Esophagus (tissue), 2 donors: ENCODE measurements around the gene ARSB. TPM values are rescaled to one million over a fixed set of nuclear protein-coding genes. Genes with fewer than 3 reads are reported as not detected.

Source experiments
- H3K27ac ChIP-seq, 2 donors: one replicate each; pipeline ENCODE4 v1.5.1; 2013; ENCODE audit warnings: low read depth in 2 of 2, mild to moderate bottlenecking in 2 of 2, inconsistent platforms in 1 of 2, low read length in 1 of 2, moderate library complexity in 1 of 2
- H3K27me3 ChIP-seq, 2 donors: one replicate each; pipeline ENCODE4 v1.6.1; 2013; ENCODE audit warnings: low read length in 2 of 2, control low read depth in 1 of 2, mild to moderate bottlenecking in 1 of 2; ENCODE audit not compliant: insufficient read depth in 2 of 2, control insufficient read depth in 1 of 2
- H3K36me3 ChIP-seq, 2 donors: one replicate each; pipeline ENCODE4 v1.6.1; 2013; ENCODE audit warnings: low read length in 1 of 2; ENCODE audit not compliant: control insufficient read depth in 2 of 2, insufficient read depth in 2 of 2
- H3K4me1 ChIP-seq, 2 donors: one replicate each; pipeline ENCODE4 v1.6.1; 2013; ENCODE audit warnings: low read length in 1 of 2; ENCODE audit not compliant: control insufficient read depth in 2 of 2, insufficient read depth in 2 of 2
- H3K4me3 ChIP-seq, 2 donors: one replicate each; pipeline ENCODE4 v1.5.1; 2013; ENCODE audit warnings: low read length in 2 of 2, mild to moderate bottlenecking in 2 of 2, low read depth in 1 of 2, moderate library complexity in 1 of 2
- H3K9me3 ChIP-seq, 2 donors: one replicate each; pipeline ENCODE4 v1.6.1; 2013; ENCODE audit warnings: mild to moderate bottlenecking in 2 of 2, low read depth in 1 of 2, low read length in 1 of 2, moderate library complexity in 1 of 2; ENCODE audit not compliant: control insufficient read depth in 2 of 2, insufficient read depth in 1 of 2
- WGBS, 2 donors: extraction: QIAGEN DNeasy Blood & Tissue Kit; methylation state at CpG; one replicate each; pipeline ENCODE4 v1.1.7; 2013; 5-methylcytosine and 5-hydroxymethylcytosine counted together
- polyA plus RNA-seq, 2 donors: library from polyadenylated mRNA; stranded (reverse); fragments of 200-250 nt; gene quantifications; one replicate each; pipeline ENCODE4 v1.2.3, GENCODE V29; 2013
- donor health status: healthy with polysubstance abuse.
- donor health status: Bipolar disorder and iron deficiency.

ARSB gene
- polyA plus RNA-seq, 2 donors: 0.61 to 1.7 TPM

DNA sequence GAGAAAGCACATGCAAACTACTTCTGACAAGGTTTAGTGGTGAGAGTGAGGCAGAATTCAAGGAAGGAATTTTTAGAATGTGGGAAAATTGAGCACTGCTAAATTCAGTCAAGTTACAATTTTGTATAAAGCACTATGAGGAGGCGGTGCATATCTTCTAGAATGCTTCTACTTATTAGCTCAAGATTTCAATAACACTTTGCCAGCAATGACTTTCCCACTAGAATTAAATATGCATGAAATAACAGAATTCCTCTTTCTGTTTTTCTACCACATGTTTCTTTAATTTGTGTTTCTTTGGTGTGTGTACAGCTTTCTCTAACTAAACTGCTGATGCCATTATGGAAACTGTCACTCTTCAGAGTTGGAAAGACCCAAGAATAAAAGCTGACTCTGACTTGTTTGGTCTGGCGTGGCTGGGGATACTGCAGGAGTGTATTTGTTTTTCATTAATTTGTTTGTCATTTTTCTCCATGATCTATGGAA is 163.5 kb downstream of the ARSB start:
- Histone ChIP-seq H3K27me3 (no peaks in the 10 kb centered on the region), H3K4me1 (no peaks in the 10 kb centered on the region), H3K4me3 (no peak overlapping the region), H3K36me3 (no peaks in the 10 kb centered on the region), H3K9me3 (no peaks in the 10 kb centered on the region), H3K27ac (no peak overlapping the region)
- WGBS, 2 donors: 77 to 90% methylated on average over 2 of the region's 2 CpGs

DNA sequence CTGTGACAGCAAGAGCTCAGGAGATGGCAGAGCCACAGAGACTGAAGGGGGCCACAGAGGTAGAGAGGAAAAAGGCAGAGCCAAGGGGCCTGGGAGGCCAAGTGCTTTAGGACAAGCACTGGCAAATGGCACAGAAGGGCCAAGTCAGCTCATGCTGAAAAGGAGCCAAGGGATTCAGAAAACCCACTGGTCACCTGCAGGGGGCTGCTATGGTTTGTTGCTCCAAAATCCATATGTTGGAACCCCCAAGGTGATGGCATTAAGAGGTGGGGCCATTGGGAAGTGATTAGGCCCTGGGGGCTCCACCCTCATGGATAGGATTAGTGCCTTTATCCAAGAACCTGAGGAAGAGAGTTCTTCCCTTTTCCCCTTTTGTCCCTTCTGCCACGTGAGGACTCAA is 165.4 kb downstream of the ARSB start:
- WGBS, 2 donors: 85 to 86% methylated on average over 1 of the region's 1 CpG
- Histone ChIP-seq H3K4me3 (no peak overlapping the region), H3K4me1 (no peaks in the 10 kb centered on the region), H3K27me3 (no peaks in the 10 kb centered on the region), H3K36me3 (no peaks in the 10 kb centered on the region), H3K9me3 (no peaks in the 10 kb centered on the region), H3K27ac (no peak overlapping the region)

DNA sequence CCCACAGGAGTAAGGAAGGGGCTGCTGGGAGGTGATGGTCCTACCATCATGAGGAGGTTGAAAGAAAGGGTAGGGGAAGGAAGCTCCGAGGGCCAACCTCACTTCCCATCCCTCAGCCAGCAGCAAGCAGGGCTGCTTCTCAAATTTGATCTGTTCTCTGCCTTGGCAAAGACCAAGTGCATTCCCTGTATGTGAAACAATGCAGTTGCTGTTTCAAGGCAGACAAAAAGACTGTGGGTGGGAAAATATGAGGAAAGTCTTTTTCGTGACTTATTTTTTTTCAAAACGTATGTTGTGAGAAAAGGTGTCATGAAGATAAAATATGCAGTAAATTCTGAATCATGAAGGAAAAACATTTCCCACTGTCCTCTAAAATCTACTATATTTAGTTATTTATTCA is 165.9 kb downstream of the ARSB start:
- Histone ChIP-seq H3K36me3 (no peaks in the 10 kb centered on the region), H3K4me3 (no peak overlapping the region), H3K27ac (no peak overlapping the region), H3K27me3 (no peaks in the 10 kb centered on the region), H3K4me1 (no peaks in the 10 kb centered on the region), H3K9me3 (no peaks in the 10 kb centered on the region)
- WGBS, 2 donors: 74 to 79% methylated on average over 3 of the region's 3 CpGs

DNA sequence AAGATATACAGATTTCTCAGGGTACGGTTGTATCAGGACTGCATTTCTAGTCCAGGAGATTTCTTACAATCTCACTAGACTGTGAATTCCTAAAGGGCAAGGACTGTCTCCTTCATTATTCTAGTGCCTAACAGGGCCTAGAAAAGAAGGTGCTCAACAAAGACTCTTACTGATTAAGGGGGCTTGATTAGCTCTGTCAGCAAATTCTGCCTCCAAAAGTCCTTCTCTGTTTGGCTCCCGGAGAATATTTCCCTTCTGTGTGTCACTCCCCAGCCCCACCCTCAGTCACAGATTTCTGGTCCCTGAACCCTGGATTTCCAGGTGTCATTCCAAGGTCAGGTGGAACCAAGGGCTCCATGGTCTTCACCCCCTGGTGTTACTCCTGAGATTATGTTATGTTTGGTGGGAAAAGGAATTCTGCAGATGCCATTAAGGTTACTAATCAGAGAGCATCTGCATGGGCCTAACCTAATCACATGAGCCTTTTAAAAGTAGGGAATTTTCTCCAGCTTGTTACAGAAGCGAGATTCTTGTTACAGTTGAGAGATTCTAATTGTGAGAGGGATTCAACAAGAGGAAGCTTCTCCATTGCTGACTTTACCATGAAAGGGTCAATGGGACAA is 168.9 kb downstream of the ARSB start:
- Histone ChIP-seq H3K27me3 (no peaks in the 10 kb centered on the region), H3K9me3 (no peaks in the 10 kb centered on the region), H3K4me3 (no peak overlapping the region), H3K27ac (no peak overlapping the region), H3K4me1 (no peaks in the 10 kb centered on the region), H3K36me3 (no peaks in the 10 kb centered on the region)
- WGBS, 2 donors: 97 to 98% methylated on average over 3 of the region's 3 CpGs

DNA sequence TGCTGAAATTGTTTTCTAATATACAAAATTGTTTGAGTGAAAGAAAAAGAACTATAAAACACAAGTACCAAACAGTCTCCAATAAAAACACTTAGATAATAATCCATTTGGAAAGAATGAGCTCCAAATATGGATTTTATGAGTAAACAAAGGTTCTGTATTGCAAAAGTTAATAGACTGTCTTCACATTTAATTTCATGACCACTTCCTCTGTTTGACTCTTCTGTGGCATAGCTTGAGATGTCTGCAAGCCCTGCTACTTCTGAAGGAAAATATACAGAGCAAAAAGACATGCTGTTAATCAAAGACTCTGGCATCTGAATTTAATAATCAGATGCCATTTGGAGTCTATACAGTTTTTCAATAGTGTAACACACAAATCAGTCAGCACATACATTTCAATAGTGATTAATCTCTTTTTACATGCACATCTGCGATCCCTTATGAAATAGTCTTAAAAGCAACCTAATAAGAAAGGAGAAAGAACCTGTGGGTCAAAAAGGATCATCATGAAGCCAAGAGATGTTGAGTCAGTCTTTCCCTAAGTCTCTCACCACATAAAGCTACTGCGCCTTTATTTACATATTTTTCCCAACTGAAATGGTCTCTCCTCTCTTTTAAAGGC is 171.1 kb downstream of the ARSB start:
- no peaks in the 10 kb centered on the region for H3K9me3 ChIP-seq
- no peaks in the 10 kb centered on the region for H3K36me3 ChIP-seq
- no peaks in the 10 kb centered on the region for H3K4me1 ChIP-seq
- H3K27me3 ChIP-seq: no peaks in the 10 kb centered on the region
- WGBS, 2 donors: 92 to 95% methylated on average over 2 of the region's 2 CpGs
- no peak overlapping the region for H3K27ac ChIP-seq
- H3K4me3 ChIP-seq: no peak overlapping the region

DNA sequence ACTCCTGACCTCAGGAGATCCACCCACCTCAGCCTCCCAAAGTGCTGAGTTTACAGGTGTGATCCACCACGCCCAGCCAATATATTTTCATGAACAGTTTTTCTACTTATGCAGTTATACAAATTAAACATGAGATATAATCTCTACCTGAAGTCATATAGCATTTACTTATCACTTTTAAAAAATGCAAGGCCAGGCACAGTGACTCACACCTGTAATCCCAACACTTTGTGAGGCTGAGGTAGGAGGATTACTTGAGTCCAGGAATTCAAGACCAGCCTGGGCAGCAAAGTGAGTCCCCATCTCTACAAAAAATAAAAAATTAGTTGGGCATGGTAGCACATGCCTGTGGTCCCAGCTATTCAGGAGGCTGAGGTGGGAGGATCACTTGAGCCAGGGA is 171.8 kb downstream of the ARSB start:
- 94 to 100% methylated on average over 1 of the region's 1 CpG for WGBS, 2 donors

DNA sequence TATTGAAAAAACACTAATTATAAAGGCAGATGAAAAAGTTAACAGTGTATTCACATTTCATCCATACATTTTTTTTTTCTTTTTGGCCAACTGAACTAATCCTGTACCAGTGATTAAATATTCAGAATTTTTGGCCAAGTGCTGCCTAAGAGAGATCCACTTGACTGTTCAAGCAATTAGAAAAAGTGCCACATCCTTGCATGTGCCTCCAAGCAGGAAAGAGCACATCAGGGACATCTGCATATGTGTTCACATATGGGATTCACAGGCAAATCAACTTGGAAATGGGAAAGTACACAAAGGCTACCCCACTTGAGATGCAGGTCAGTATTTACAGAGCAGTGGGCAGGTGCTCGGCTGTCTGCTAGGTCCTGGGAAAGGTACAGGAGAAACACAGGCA is 173.2 kb downstream of the ARSB start:
- H3K9me3 ChIP-seq: no peaks in the 10 kb centered on the region
- H3K4me1 ChIP-seq: no peaks in the 10 kb centered on the region
- no peaks in the 10 kb centered on the region for H3K36me3 ChIP-seq
- H3K27me3 ChIP-seq: no peaks in the 10 kb centered on the region
- 85 to 95% methylated on average over 1 of the region's 1 CpG for whole genome bisulfite sequencing, 2 donors
- H3K4me3 ChIP-seq: no peak overlapping the region
- H3K27ac ChIP-seq: no peak overlapping the region

More for the DNA sequence above, 171.8 kb downstream of the ARSB start:
- no peak overlapping the region for H3K4me3 ChIP-seq
- H3K36me3 ChIP-seq: no peaks in the 10 kb centered on the region
- H3K27me3 ChIP-seq: no peaks in the 10 kb centered on the region
- no peak overlapping the region for H3K27ac ChIP-seq
- no peaks in the 10 kb centered on the region for H3K9me3 ChIP-seq
- no peaks in the 10 kb centered on the region for H3K4me1 ChIP-seq

DNA sequence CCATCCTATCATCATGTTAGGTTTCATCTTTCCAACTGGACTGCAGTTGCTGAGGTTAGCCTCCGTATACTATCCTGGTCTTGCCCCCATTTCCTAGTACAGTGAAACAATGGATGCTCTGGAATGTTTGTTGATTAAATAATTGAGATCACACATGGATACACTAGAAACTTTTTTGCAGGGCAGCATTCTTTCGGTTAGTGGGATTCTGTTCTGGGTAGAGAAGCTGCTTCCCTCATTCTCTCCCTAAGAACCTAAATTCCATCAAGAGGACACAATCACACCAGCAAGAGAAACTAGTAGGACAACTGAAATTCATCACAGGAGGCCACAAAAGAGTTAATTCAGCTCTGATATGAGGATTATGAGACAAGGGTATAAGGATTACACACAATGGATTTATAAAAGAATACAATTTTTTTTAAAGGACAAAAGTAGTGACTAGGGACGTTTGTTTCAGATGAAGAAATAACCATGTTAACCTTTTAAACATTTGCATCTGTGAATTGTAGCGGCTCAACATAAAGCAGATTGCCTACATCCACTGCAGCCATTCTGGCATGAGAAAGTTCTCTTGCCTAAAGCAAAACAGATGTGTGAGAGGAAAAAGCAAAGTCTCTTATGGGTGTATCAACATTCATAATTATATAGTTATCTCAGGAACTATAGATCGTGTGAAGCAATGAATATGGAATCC is 173.8 kb downstream of the ARSB start:
- H3K9me3 ChIP-seq: no peaks in the 10 kb centered on the region
- H3K27ac ChIP-seq: no peak overlapping the region
- H3K4me1 ChIP-seq: no peaks in the 10 kb centered on the region
- H3K27me3 ChIP-seq: no peaks in the 10 kb centered on the region
- no peak overlapping the region for H3K4me3 ChIP-seq
- H3K36me3 ChIP-seq: no peaks in the 10 kb centered on the region
- WGBS, 2 donors: 63 to 73% methylated on average over 5 of the region's 5 CpGs

DNA sequence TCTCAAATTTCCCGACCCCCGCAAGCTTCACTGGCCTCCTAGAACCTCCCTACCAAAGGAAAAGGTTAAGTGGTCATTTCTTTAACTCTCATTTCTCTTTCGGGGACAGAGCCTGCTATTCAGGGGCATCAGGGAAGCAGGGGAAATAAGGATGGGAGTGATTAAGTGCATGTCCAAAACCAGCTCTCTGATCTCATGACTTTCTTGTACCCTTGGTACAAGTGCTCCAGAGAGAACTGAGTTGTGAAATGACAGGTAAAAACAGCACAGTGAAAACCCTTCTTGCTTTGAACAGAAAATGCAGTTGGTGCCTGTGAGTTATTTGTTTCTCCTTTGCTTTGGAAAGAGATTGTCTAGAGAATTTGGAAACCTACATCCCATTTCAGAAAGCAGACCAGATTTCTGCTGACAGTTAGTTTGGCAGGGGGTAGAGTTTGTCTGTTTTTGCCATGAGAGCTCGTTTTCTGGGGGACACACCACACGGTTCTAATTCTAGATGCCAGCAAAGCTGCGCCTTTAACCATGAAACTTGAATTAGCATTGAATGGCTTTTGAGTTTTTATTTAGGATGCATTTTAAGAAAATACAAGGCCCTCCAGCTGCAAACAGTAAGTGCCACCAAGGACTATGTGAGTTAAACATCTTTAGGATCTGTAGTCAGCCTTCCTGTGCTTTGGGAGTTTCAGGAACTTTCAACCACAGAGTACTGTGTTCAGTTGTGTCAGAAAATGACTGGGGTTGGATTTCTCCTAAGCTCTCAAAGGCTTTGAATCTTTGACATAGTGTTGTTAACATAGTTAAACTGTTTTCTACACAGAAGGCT is 174.8 kb downstream of the ARSB start:
- H3K36me3 ChIP-seq: no peaks in the 10 kb centered on the region
- WGBS, 2 donors: 87 to 90% methylated on average over 6 of the region's 6 CpGs
- no peak overlapping the region for H3K27ac ChIP-seq
- H3K4me3 ChIP-seq: no peak overlapping the region
- no peaks in the 10 kb centered on the region for H3K9me3 ChIP-seq
- no peaks in the 10 kb centered on the region for H3K4me1 ChIP-seq
- H3K27me3 ChIP-seq: no peaks in the 10 kb centered on the region
